ENCODE results near the gene MTFP1. TPM values are rescaled to one million over a fixed set of nuclear protein-coding genes. Genes with fewer than 3 reads are reported as not detected.
"Not testable (repeated sequence)": the region's sequence is repeated elsewhere in the genome, so short reads cannot be mapped to it uniquely, and the experiment has no call there.

Gene MTFP1
- total RNA-seq (2014; rRNA removed; shearing (Covaris generic)), result 10.0 and 12.1 TPM in 2 replicates

GRCh38 chr22:30425616-30426387 is at the start of gene MTFP1:
TSS of gene MTFP1 (plus strand) at chr22:30425768. CDS start at chr22:30425880, 112 bp downstream.
- DNase-seq (ENCODE audit: low read depth), result peak; percentile 60

- no peak for DNase-seq (ENCODE audit: low read depth)
Observed at GRCh38 chr22:30380011-30380410, 45.6 kb upstream of the MTFP1 start.

GRCh38 chr22:30381264-30381663 is 44.3 kb upstream of the MTFP1 start:
- no peak for DNase-seq (ENCODE audit: low read depth)

GRCh38 chr22:30382340-30382739 is 43.2 kb upstream of the MTFP1 start:
- no peak for DNase-seq (ENCODE audit: low read depth)

GRCh38 chr22:30383061-30383460 is 42.5 kb upstream of the MTFP1 start:
- DNase-seq (ENCODE audit: low read depth), result no peak

- no peak for DNase-seq (ENCODE audit: low read depth)
Observed at GRCh38 chr22:30385942-30386341, 39.6 kb upstream of the MTFP1 start.

- no peak for DNase-seq (ENCODE audit: low read depth)
Observed at GRCh38 chr22:30386608-30386959, 39.0 kb upstream of the MTFP1 start.

GRCh38 chr22:30386960-30387827 is 38.4 kb upstream of the MTFP1 start, which contains the start of gene RNF215:
TSS of gene RNF215 (minus strand) at chr22:30387411. CDS start at chr22:30387313, 98 bp downstream.
- peak; percentile 56 for DNase-seq (ENCODE audit: low read depth)

GRCh38 chr22:30390974-30391691 is 34.4 kb upstream of the MTFP1 start:
- DNase-seq (ENCODE audit: low read depth), result peak; percentile 74

- DNase-seq (ENCODE audit: low read depth), result no peak
Observed at GRCh38 chr22:30392661-30393321, 32.8 kb upstream of the MTFP1 start.

- DNase-seq (ENCODE audit: low read depth), result no peak
Observed at GRCh38 chr22:30393322-30393680, 32.3 kb upstream of the MTFP1 start.

- DNase-seq (ENCODE audit: low read depth), result no peak
Observed at GRCh38 chr22:30393885-30394284, 31.7 kb upstream of the MTFP1 start.

- peak; percentile 61 for DNase-seq (ENCODE audit: low read depth)
Observed at GRCh38 chr22:30396871-30397655, 28.5 kb upstream of the MTFP1 start, which contains the start of gene SEC14L2. TSS of gene SEC14L2 (plus strand) at chr22:30397018. CDS start at chr22:30397117, 99 bp downstream.

GRCh38 chr22:30397656-30398635 is 27.6 kb upstream of the MTFP1 start:
- DNase-seq (ENCODE audit: low read depth), result no peak

- DNase-seq (ENCODE audit: low read depth), result no peak
Observed at GRCh38 chr22:30398685-30399680, 26.6 kb upstream of the MTFP1 start.

GRCh38 chr22:30399718-30400117 is 25.9 kb upstream of the MTFP1 start:
- DNase-seq (ENCODE audit: low read depth), result no peak

- DNase-seq (ENCODE audit: low read depth), result no peak
Observed at GRCh38 chr22:30400159-30400558, 25.4 kb upstream of the MTFP1 start.

GRCh38 chr22:30401024-30401423 is 24.5 kb upstream of the MTFP1 start:
- not testable (repeated sequence) for DNase-seq (ENCODE audit: low read depth)

Data from M059J (cell line).